Adipose tissue (tissue), 3 donors: Measurements from ENCODE around the gene KCNH4. TPM values are rescaled to one million over a fixed set of nuclear protein-coding genes. Genes with fewer than 3 reads are reported as not detected.

Experiments used
- H3K27ac ChIP-seq: one replicate; pipeline ENCODE4 v1.5.1; 2013; ENCODE audit warnings: low read depth, low read length
- WGBS, 3 donors: extraction: QIAGEN DNeasy Blood & Tissue Kit; methylation state at CpG; one replicate each; pipeline ENCODE4 v1.1.7; 2013; 5-methylcytosine and 5-hydroxymethylcytosine counted together
- polyA plus RNA-seq, 3 donors: library from polyadenylated mRNA; stranded (reverse); fragments of 200-250 nt; gene quantifications; one replicate each; pipeline ENCODE4 v1.2.3, GENCODE V29; 2013
- donor health status: healthy with polysubstance abuse.
- donor health status: Bipolar disorder and iron deficiency.
- donor health status: healthy.

KCNH4 gene
- polyA plus RNA-seq, 3 donors = 0.06 to 0.56 (median 0.19) TPM

- no peak overlapping the region for H3K27ac ChIP-seq
- WGBS, 3 donors = 79 to 94% (median 89%) methylated on average over 16 of the region's 16 CpGs
Measured at GRCh38 chr17:42130310-42130936, 50.5 kb downstream of the KCNH4 start.

GRCh38 chr17:42129109-42129837, 51.7 kb downstream of the KCNH4 start:
- 82 to 83% (median 82%) methylated on average over 8 of the region's 8 CpGs for WGBS, 3 donors
- no peak overlapping the region for H3K27ac ChIP-seq

- 91 to 95% (median 94%) methylated on average over 6 of the region's 6 CpGs for WGBS, 3 donors
- H3K27ac ChIP-seq = no peak overlapping the region
Measured at GRCh38 chr17:42127414-42127813, 53.5 kb downstream of the KCNH4 start.

- 55 to 82% (median 76%) methylated on average over 3 of the region's 3 CpGs for WGBS, 3 donors
- no peak overlapping the region for H3K27ac ChIP-seq
Measured at GRCh38 chr17:42126836-42127235, 54.1 kb downstream of the KCNH4 start.

GRCh38 chr17:42125565-42125964, 55.4 kb downstream of the KCNH4 start:
- WGBS, 3 donors = 82 to 86% (median 83%) methylated on average over 12 of the region's 12 CpGs
- H3K27ac ChIP-seq = no peak overlapping the region

GRCh38 chr17:42124256-42124655, 56.7 kb downstream of the KCNH4 start:
- no peak overlapping the region for H3K27ac ChIP-seq
- WGBS, 3 donors = 82 to 91% (median 88%) methylated on average over 3 of the region's 3 CpGs

GRCh38 chr17:42122371-42123303, 58.3 kb downstream of the KCNH4 start, which contains the start of gene HSPB9:
HSPB9 (plus strand) TSS chr17:42122804; CDS start chr17:42122851, 47 bp downstream.
- H3K27ac ChIP-seq = no peak within 1 kb of the TSS
- WGBS, 3 donors = 42 to 76% (median 68%) methylated on average over 61 of the region's 61 CpGs

GRCh38 chr17:42120770-42121769, 59.9 kb downstream of the KCNH4 start, which contains the start of gene KAT2A:
KAT2A (minus strand) TSS chr17:42121367; CDS start chr17:42121304, 63 bp downstream.
- H3K27ac ChIP-seq = no peak within 1 kb of the TSS
- 6% methylated on average over 39 to 57 of the region's 57 CpGs for WGBS, 3 donors

GRCh38 chr17:42120161-42120769, 60.7 kb downstream of the KCNH4 start:
- H3K27ac ChIP-seq = no peak overlapping the region
- WGBS, 3 donors = 42 to 53% (median 50%) methylated on average over 7 of the region's 7 CpGs

GRCh38 chr17:42119301-42119700, 61.6 kb downstream of the KCNH4 start:
- no peak overlapping the region for H3K27ac ChIP-seq
- WGBS, 3 donors = 86 to 95% (median 92%) methylated on average over 18 of the region's 18 CpGs

- H3K27ac ChIP-seq = no peak overlapping the region
- WGBS, 3 donors = 64 to 92% (median 84%) methylated on average over 2 of the region's 2 CpGs
Measured at GRCh38 chr17:42118545-42118944, 62.4 kb downstream of the KCNH4 start.

GRCh38 chr17:42118126-42118510, 62.8 kb downstream of the KCNH4 start:
- H3K27ac ChIP-seq = no peak overlapping the region
- 88 to 93% (median 89%) methylated on average over 4 of the region's 4 CpGs for WGBS, 3 donors

- WGBS, 3 donors = 88 to 89% (median 88%) methylated on average over 30 of the region's 30 CpGs
- no peak overlapping the region for H3K27ac ChIP-seq
Measured at GRCh38 chr17:42117397-42118125, 63.4 kb downstream of the KCNH4 start.

- no peak overlapping the region for H3K27ac ChIP-seq
- 33 to 41% (median 34%) methylated on average over 18 of the region's 18 CpGs for WGBS, 3 donors
Measured at GRCh38 chr17:42116705-42117396, 64.1 kb downstream of the KCNH4 start.

GRCh38 chr17:42114118-42114517, 66.8 kb downstream of the KCNH4 start:
- H3K27ac ChIP-seq = no peak overlapping the region
- WGBS, 3 donors = 90 to 91% (median 91%) methylated on average over 6 to 9 of the region's 9 CpGs
